CD4-positive, alpha-beta T cell treated with Interleukin-17A for 4 hours (primary cell): ENCODE measurements around the gene KRTAP29-1.
A peak's percentile ranks its signal among the peaks of the same experiment; 100 is the strongest.

ENCODE experiments used
- DNase-seq: peaks from one replicate; pipeline ENCODE4 v3.0.0-alpha.2; 2020; ENCODE audit warnings: mixed read lengths

KRTAP29-1 gene

GRCh38 chr17:41327411-41328120, 24.9 kb upstream of the KRTAP29-1 start:
- DNase-seq = no peak

- peak; percentile 58 for DNase-seq
Observed at GRCh38 chr17:41326173-41327145, 23.8 kb upstream of the KRTAP29-1 start.

DNA sequence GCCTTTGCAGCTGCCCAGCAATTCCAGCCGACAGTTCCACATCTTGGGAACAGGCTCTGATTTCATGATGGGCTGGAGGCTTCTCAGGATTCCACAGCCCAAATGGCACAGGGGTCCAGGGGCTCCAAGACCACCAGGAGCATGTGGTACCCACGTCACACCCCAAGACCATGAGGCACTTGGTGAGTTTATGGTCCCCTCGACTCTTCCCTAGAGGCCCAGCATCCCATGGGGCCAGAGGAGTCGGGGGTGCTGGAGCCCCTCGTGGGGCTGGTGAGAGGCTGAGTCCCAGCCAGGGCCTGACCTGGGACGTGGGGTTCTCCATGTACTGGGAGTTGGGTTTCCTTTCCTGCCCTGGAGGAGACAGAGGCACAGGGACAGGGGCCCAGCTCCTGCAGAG, 23.0 kb upstream of the KRTAP29-1 start:
- DNase-seq = no peak

DNA sequence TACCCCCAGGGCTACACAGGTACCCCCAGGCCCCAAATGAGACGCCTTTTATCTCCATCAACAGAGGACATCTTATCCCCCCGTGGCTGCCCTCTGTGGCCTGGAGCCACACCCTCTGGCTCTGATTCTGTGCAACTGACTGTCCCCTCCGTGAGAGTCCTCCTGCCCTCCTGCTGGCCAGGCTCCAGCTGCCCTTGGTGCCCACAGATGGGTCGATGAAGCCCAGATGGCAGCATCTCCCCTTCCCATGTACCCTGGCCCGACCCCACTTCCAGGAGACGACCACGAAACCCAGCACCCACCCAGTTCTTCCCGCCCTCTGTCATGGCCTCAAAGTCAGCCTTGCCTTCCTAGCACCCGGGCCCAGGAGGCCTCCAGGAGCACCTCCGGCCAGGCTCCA, 22.5 kb upstream of the KRTAP29-1 start:
- no peak for DNase-seq

- peak; percentile 61 for DNase-seq
Observed at GRCh38 chr17:41324180-41325075, 21.8 kb upstream of the KRTAP29-1 start.

DNA sequence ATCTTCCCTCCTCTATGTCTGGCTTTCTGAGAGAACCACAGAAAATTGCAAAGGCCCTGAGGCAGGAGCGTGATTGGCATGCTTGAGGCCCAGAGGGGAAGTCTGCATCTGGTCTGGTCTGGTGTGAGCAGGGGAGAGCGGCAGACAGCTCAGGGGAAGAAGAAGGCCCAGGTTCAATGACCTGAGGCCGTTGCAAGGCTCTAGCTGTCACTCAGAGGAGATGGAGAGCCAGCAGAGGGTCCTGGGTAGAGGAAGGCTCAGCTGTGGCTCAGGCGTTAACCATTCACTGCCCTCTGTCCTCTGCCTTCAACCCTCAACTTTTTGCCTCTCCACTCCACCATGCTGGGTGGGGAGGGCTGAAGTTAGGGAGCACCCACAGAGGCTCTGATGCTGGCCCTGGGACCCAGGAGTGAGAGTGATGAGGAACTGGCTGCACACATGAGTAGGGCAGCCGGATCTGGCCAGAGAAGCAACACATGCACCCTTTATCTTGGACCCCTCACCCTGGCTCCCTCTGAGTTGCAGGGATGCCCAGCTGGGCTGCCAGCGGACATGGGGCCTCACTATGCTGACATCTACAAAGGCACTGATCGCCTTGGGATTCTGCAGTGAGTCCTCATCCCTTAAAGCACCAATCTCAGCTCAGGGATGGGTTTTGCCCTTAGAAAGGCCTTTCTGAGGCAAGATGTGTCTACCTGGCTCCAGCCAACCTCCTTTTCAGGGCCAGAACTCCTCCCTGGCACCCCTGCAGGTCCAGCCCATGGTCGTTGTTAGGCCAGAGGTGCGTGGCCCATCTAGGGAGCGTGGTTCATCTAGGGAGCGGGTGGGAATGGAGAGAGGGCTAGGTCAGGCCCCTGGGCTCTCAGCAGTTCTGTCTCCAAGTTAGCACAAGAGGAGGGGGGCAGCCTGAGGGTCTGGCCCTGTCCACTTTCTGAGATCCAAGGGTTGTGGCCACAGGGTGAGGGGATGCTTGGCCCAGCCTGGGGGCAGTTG, 20.5 kb upstream of the KRTAP29-1 start:
- DNase-seq = no peak

- peak; percentile 42 for DNase-seq
Observed at GRCh38 chr17:41322094-41322902, 19.6 kb upstream of the KRTAP29-1 start.

GRCh38 chr17:41318231-41318630, 15.6 kb upstream of the KRTAP29-1 start:
- DNase-seq = no peak

DNA sequence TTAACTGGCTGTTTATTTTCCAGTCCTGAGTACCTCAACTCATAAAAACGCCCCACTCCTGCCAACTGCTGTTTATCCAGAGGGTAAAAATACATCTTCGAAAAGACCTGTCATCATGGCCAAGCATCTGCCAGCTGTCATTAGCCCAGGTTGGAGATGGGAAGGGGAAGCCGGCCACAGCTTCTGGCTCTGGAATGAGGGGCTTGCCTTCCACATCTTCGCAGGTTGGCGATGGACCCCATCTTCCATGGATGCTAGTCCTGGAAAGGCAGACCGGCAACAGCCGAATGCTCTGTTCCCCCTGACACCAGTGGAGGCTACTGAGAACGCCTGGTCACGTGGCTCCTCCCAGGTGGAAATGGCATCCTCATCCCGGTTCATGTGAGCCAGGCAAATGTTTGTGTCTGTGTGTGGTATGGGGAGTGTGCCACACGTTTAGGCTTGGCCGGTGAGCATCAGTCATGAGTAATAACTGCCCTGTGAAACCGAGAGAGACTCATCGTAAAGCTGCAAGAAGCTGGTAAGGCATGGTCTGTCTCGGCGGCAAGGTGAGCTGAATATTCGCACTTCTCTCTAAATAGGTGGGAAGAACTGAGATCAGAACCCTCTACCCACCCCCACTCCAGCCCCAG, 13.3 kb upstream of the KRTAP29-1 start:
- DNase-seq = no peak

- DNase-seq = no peak
Observed at GRCh38 chr17:41315204-41315794, 12.6 kb upstream of the KRTAP29-1 start, which contains the start of gene KRTAP17-1. KRTAP17-1 (minus strand) TSS chr17:41315710; CDS start chr17:41315650, 60 bp downstream.

- no peak for DNase-seq
Observed at GRCh38 chr17:41311111-41311510, 8.5 kb upstream of the KRTAP29-1 start.

GRCh38 chr17:41308918-41309359, 6.3 kb upstream of the KRTAP29-1 start, which contains the start of gene KRTAP16-1:
KRTAP16-1 (minus strand) TSS chr17:41309309; CDS start chr17:41309253, 56 bp downstream.
- peak; percentile 71 for DNase-seq

DNA sequence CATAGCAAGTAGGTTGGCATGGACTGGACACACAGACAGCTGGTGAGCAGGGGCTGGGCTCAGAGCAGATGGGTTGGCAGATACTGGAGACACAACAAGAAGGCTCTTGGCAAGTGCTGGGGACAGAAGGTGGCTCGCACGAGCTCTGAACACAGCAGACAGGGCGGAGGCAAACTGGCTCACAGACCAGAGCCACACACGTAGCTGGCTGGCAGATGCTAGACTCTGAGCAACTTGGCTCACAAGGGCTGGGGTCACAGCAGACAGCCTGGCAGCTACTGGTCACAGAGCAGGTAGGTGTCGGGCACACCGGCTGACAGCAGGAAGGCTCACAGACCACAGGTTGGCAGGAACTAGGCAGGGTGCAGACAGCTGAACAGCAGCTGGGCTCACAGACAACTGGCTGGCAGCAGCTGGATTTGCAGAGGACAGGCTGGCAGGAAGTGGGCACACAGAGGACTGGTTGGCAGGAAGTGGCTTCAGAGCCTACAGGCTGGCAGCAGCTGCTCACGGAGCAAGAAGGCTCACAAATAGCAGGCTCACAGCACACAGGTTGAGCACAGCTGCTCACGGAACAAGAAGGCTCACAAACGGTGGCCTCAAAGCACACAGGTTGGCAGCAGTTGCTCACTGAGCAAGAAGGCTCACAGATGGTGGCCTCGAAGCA, 5.7 kb upstream of the KRTAP29-1 start:
- peak; percentile 87 for DNase-seq

- DNase-seq = no peak
Observed at GRCh38 chr17:41307647-41308046, 5.0 kb upstream of the KRTAP29-1 start.

GRCh38 chr17:41304091-41304490, 1.4 kb upstream of the KRTAP29-1 start:
- no peak for DNase-seq

DNA sequence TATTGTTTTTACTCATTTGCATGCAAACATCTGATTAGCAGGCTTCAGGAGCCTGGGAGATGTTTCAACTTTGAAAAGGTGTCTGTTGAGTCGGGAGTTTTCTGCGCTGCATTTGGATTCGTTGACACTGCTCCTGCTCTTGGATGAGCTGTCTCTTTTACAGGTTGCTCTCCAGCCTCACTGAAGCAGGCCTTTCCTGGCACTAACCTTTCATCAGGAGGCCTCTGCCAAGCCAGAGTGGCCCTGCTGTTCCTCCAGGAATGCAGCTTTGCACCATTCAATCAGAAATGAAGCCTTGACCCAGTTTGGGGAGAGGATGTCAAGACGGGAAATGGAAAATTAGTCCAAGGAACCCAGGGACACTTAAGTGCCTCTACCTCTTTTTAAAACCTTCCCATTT, 330 bp upstream of the KRTAP29-1 start:
- DNase-seq = no peak

DNA sequence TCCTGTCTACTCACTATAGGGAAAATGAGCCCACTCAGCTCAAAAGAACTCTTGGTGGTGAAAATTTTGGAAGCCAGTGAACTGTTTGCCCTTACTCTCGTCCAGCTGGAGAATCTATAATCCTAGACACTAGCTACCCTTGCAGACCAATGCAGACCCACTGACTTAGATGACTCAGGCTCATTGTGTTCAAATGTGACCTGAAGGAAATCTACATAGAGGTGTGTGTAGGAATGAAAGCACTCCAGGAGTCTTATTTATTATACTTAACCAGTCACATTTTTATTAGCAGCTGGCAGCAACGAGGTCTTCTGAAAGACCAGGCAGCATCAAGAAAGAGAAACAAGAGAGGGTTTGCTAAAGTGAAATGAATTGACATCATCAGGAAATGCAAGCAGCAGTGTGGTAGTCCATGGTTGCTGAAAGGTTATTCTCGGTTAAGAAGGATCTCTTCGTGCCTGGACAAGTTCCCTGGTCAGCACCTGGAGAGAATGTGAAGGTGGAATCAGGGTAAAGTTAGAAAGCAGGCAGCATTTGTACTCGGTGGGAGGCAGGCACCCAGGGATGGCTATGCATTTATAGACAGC, 1.4 kb downstream of the KRTAP29-1 start:
- no peak for DNase-seq

GRCh38 chr17:41298458-41299135, 4.1 kb downstream of the KRTAP29-1 start:
- no peak for DNase-seq
